H9 (cell line): ENCODE measurements around the gene POFUT2. TPM values are rescaled to one million over a fixed set of nuclear protein-coding genes. Genes with fewer than 3 reads are reported as not detected.
A peak's percentile ranks its signal among the peaks of the same experiment; 100 is the strongest.

Experiments
- DNase-seq: peaks from one replicate; pipeline ENCODE4 v3.0.0-alpha.2; 2017
- H2AFZ ChIP-seq: one replicate; pipeline ENCODE4 v1.6.1; 2013; ENCODE audit warnings: mild to moderate bottlenecking, low read length, control low read depth, moderate library complexity
- H2AK5ac ChIP-seq: 2 replicates; pipeline ENCODE4 v1.6.1; 2013; ENCODE audit warnings: low read length, control low read depth, mixed read lengths; ENCODE audit not compliant: insufficient read length
- H2BK120ac ChIP-seq: one replicate; pipeline ENCODE4 v1.6.1; 2013; ENCODE audit warnings: low read depth, mild to moderate bottlenecking, low read length, control low read depth, inconsistent platforms; ENCODE audit not compliant: poor library complexity, severe bottlenecking
- H2BK12ac ChIP-seq: 2 replicates; pipeline ENCODE4 v1.6.1; 2013; ENCODE audit warnings: low read length, control low read depth, mixed read lengths, low read depth; ENCODE audit not compliant: insufficient read length
- H2BK15ac ChIP-seq: 2 replicates; pipeline ENCODE4 v1.6.1; 2013; ENCODE audit warnings: low read depth, low read length, control low read depth
- H2BK20ac ChIP-seq: one replicate; pipeline ENCODE4 v1.6.1; 2013; ENCODE audit warnings: low read depth, mild to moderate bottlenecking, low read length, control low read depth, inconsistent platforms; ENCODE audit not compliant: poor library complexity, severe bottlenecking
- H2BK5ac ChIP-seq: 2 replicates; pipeline ENCODE4 v1.6.1; 2013; ENCODE audit warnings: low read length, control low read depth, mixed read lengths; ENCODE audit not compliant: insufficient read length
- H3K14ac ChIP-seq: 2 replicates; pipeline ENCODE4 v1.6.1; 2013; ENCODE audit warnings: low read length, control low read depth; ENCODE audit not compliant: insufficient read depth
- H3K18ac ChIP-seq: 2 replicates; pipeline ENCODE4 v1.6.1; 2013; ENCODE audit warnings: low read depth, mild to moderate bottlenecking, mixed read lengths, low read length, control low read depth; ENCODE audit not compliant: insufficient read length
- H3K23ac ChIP-seq: 2 replicates; pipeline ENCODE4 v1.6.1; 2013; ENCODE audit warnings: low read length, control low read depth, mixed read lengths, low read depth; ENCODE audit not compliant: insufficient read length
- H3K23me2 ChIP-seq: 2 replicates; pipeline ENCODE4 v1.6.1; 2013; ENCODE audit warnings: low read depth, mild to moderate bottlenecking, mixed read lengths, low read length, control low read depth; ENCODE audit not compliant: insufficient read length, poor library complexity, severe bottlenecking
- H3K27ac ChIP-seq: 2 replicates; pipeline ENCODE4 v1.5.1; 2013; ENCODE audit warnings: low read length, control low read depth, mixed read lengths, low read depth; ENCODE audit not compliant: insufficient read length
- H3K27me3 ChIP-seq: 2 replicates; pipeline ENCODE4 v1.6.1; 2013; ENCODE audit warnings: low read length, control low read depth, inconsistent platforms; ENCODE audit not compliant: insufficient read depth
- H3K4ac ChIP-seq: 2 replicates; pipeline ENCODE4 v1.6.1; 2013; ENCODE audit warnings: low read depth, mild to moderate bottlenecking, control low read depth, inconsistent platforms, low read length, moderate library complexity
- H3K4me1 ChIP-seq: 2 replicates; pipeline ENCODE4 v1.6.1; 2013; ENCODE audit warnings: low read length, control low read depth, inconsistent platforms; ENCODE audit not compliant: insufficient read depth
- H3K4me2 ChIP-seq: 2 replicates; pipeline ENCODE4 v1.6.1; 2013; ENCODE audit warnings: low read length, control low read depth, mixed read lengths; ENCODE audit not compliant: insufficient read length, insufficient read depth
- H3K56ac ChIP-seq: 2 replicates; pipeline ENCODE4 v1.6.1; 2013; ENCODE audit warnings: low read depth, mild to moderate bottlenecking, mixed read lengths, low read length, control low read depth; ENCODE audit not compliant: insufficient read length
- H3K79me1 ChIP-seq: 2 replicates; pipeline ENCODE4 v1.6.1; 2013; ENCODE audit warnings: low read depth, mild to moderate bottlenecking, moderate library complexity, low read length, control low read depth, inconsistent platforms; ENCODE audit not compliant: insufficient read depth, poor library complexity, severe bottlenecking
- H3K79me2 ChIP-seq: 2 replicates; pipeline ENCODE4 v1.6.1; 2013; ENCODE audit warnings: low read length, control low read depth, inconsistent platforms; ENCODE audit not compliant: insufficient read depth
- H3K9ac ChIP-seq: 2 replicates; pipeline ENCODE4 v1.6.1; 2013; ENCODE audit warnings: low read length, control low read depth, mixed read lengths; ENCODE audit not compliant: insufficient read length; ENCODE audit errors: extremely low read depth
- H3K9me3 ChIP-seq: one replicate; pipeline ENCODE4 v1.6.1; 2013; ENCODE audit warnings: low read depth, low read length, inconsistent platforms; ENCODE audit not compliant: control insufficient read depth
- H3T11ph ChIP-seq: one replicate; pipeline ENCODE4 v1.6.1; 2013; ENCODE audit warnings: mild to moderate bottlenecking, low read length, control low read depth, inconsistent platforms
- H4K20me1 ChIP-seq: one replicate; pipeline ENCODE4 v1.6.1; 2013; ENCODE audit not compliant: control insufficient read depth, insufficient read length, insufficient read depth
- H4K5ac ChIP-seq: 2 replicates; pipeline ENCODE4 v1.6.1; 2013; ENCODE audit warnings: low read depth, mild to moderate bottlenecking, mixed read lengths, low read length, control low read depth; ENCODE audit not compliant: insufficient read length
- H4K8ac ChIP-seq: replicated peaks from 2 replicates; pipeline ENCODE4 v1.6.1; 2013; ENCODE audit warnings: low read length, control low read depth, mixed read lengths, low read depth; ENCODE audit not compliant: insufficient read length
- H4K91ac ChIP-seq: 2 replicates; pipeline ENCODE4 v1.6.1; 2013; ENCODE audit warnings: low read depth, mild to moderate bottlenecking, moderate library complexity, mixed read lengths, low read length, control low read depth; ENCODE audit not compliant: insufficient read length
- H3K27ac Mint-ChIP-seq, 3 experiments: 2 replicates in 2 of 3; 3 replicates in 1 of 3; pipeline ENCODE4 v1.8.0; 2020 to 2021; ENCODE audit warnings: mixed read lengths in 3 of 3, mild to moderate bottlenecking in 1 of 3, moderate library complexity in 1 of 3
- H3K27me3 Mint-ChIP-seq: 2 replicates; pipeline ENCODE4 v1.8.0; 2021; ENCODE audit warnings: low read depth, mild to moderate bottlenecking, moderate library complexity, mixed read lengths
- H3K36me3 Mint-ChIP-seq, 3 experiments: 2 replicates in 2 of 3; 3 replicates in 1 of 3; pipeline ENCODE4 v1.8.0; 2020 to 2021; ENCODE audit warnings: low read depth in 3 of 3, mixed read lengths in 3 of 3; ENCODE audit not compliant: insufficient read depth in 1 of 3
- H3K4me1 Mint-ChIP-seq, 2 experiments: 2 replicates each; pipeline ENCODE4 v1.8.0; 2020; ENCODE audit warnings: mixed read lengths in 2 of 2
- H3K4me3 Mint-ChIP-seq, 2 experiments: 2 replicates in 1 of 2; 3 replicates in 1 of 2; pipeline ENCODE4 v1.8.0; 2020 to 2021; ENCODE audit warnings: mild to moderate bottlenecking in 2 of 2, mixed read lengths in 2 of 2, moderate library complexity in 1 of 2
- H3K9me3 Mint-ChIP-seq, 2 experiments: 2 replicates in 1 of 2; 3 replicates in 1 of 2; pipeline ENCODE4 v1.8.0; 2020; ENCODE audit warnings: mild to moderate bottlenecking in 2 of 2, mixed read lengths in 2 of 2, moderate library complexity in 1 of 2
- CTCF ChIP-seq: fragments of 200-600 bp; sonication (generic); conservative IDR thresholded peaks from 3 replicates; pipeline ENCODE4 v1.8.0; 2021; ENCODE audit warnings: antibody characterized with exemption, mild to moderate bottlenecking
- WGBS: extraction: QIAGEN DNeasy Blood & Tissue Kit; methylation state at CpG from one replicate; pipeline ENCODE4 v1.1.7; 2013; ENCODE audit warnings: missing lambda C conversion rate, low lambda C conversion rate, mixed read lengths; ENCODE audit not compliant: insufficient read length; ENCODE audit errors: extremely low coverage; 5-methylcytosine and 5-hydroxymethylcytosine counted together
- total RNA-seq: library from RNA; stranded (reverse); gene quantifications from 2 replicates; pipeline ENCODE4 v1.2.1, GENCODE V29; 2021

Gene POFUT2
- total RNA-seq, 1 experiment from 2014 or later: 34.8 TPM

- Histone ChIP-seq H3K23ac (no peak overlapping the region), H2AFZ (no peak overlapping the region), H3K79me2 (no peaks in the 10 kb centered on the region), H2BK20ac (no peak overlapping the region), H4K91ac (no peak overlapping the region), H3K23me2 (no peaks in the 10 kb centered on the region), H3K79me1 (no peaks in the 10 kb centered on the region), H2BK12ac (no peak overlapping the region), H4K20me1 (no peaks in the 10 kb centered on the region), H4K5ac (no peak overlapping the region), H2BK120ac (no peak overlapping the region), H2BK15ac (no peak overlapping the region), H3K18ac (no peak overlapping the region), H4K8ac (no peak overlapping the region), H3K9me3 (no peaks in the 10 kb centered on the region), H3K4me2 (no peak overlapping the region), H3K4me1 (peaks cover 2% of the 10 kb centered on the region; the same call in 1 of the 2 replicates), H3K27me3 (no peaks in the 10 kb centered on the region), H3K56ac (no peak overlapping the region), H3T11ph (no peak overlapping the region), H3K27ac (no peak overlapping the region), H3K4ac (no peak overlapping the region), H2BK5ac (no peak overlapping the region), H2AK5ac (no peak overlapping the region), H3K14ac (no peak overlapping the region), H3K9ac (no peak overlapping the region)
- no peaks in the 10 kb centered on the region for H3K36me3 Mint-ChIP-seq
- no CpG with 5 or more reads among the region's 4 CpGs for whole genome bisulfite sequencing
- peaks cover 20% of the 10 kb centered on the region for H3K27me3 Mint-ChIP-seq
- DNase-seq: no peak
- H3K9me3 Mint-ChIP-seq: peaks cover 4 to 9% of the 10 kb centered on the region in 2 experiments; a peak in 4 of 5 replicates
- no peak overlapping the region for H3K4me3 Mint-ChIP-seq
- no peak for TF ChIP-seq CTCF
- H3K4me1 Mint-ChIP-seq: peaks cover 36 to 38% of the 10 kb centered on the region in 2 experiments
- peak overlapping the region in 1 of 3 experiments; percentile 49; a peak in 2 of 7 replicates for H3K27ac Mint-ChIP-seq
Measured at GRCh38 chr21:45336535-45336810, 48.8 kb upstream of the POFUT2 start.
